ENCODE results near the gene ANO3. TPM values are rescaled to one million over a fixed set of nuclear protein-coding genes. Genes with fewer than 3 reads are reported as not detected.

Gene ANO3
- total and polyA plus RNA-seq, 8 donors: 0.18 to 0.58 TPM; not detected in 6

DNA sequence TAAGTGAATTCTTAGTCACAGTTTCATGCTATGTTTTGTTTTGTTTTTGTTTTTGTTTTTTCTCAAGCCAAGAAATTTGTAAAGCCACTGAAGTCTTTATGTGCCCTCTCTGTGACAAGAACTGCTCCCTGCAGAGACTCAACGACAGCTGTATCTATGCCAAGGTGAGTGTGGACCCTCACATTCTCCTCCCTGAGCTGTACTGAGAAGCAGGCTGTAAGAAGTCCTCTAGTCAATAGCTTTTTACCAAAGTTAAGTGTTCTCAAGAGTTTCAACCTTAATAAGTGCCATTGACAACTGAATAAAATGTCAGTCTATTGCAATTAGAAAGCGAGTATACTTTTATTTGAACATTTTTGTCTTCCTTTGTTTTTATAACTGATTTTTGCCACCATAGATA is 221.3 kb downstream of the ANO3 start:
- Histone ChIP-seq H3K9me3 (no peaks in the 10 kb centered on the region), H3K27me3 (no peaks in the 10 kb centered on the region), H3K4me3 (no peak overlapping the region), H3K27ac (no peak overlapping the region), H3K36me3 (no peaks in the 10 kb centered on the region), H3K4me1 (no peaks in the 10 kb centered on the region)
- DNase-seq: no peak
- intact Hi-C loops (cut with DNase I; ENCODE audit: low total_unique reads): no loop called here
- WGBS, 5 donors: 57 to 65% (median 62%) methylated on average over 2 of the region's 2 CpGs
- TF ChIP-seq POLR2A (IDR thresholded peaks at IDR 0.05) (no peak), POLR2AphosphoS5 (IDR thresholded peaks at IDR 0.05) (no peak), EP300 (IDR thresholded peaks at IDR 0.05) (no peak)
- TF ChIP-seq, protein P1, sequence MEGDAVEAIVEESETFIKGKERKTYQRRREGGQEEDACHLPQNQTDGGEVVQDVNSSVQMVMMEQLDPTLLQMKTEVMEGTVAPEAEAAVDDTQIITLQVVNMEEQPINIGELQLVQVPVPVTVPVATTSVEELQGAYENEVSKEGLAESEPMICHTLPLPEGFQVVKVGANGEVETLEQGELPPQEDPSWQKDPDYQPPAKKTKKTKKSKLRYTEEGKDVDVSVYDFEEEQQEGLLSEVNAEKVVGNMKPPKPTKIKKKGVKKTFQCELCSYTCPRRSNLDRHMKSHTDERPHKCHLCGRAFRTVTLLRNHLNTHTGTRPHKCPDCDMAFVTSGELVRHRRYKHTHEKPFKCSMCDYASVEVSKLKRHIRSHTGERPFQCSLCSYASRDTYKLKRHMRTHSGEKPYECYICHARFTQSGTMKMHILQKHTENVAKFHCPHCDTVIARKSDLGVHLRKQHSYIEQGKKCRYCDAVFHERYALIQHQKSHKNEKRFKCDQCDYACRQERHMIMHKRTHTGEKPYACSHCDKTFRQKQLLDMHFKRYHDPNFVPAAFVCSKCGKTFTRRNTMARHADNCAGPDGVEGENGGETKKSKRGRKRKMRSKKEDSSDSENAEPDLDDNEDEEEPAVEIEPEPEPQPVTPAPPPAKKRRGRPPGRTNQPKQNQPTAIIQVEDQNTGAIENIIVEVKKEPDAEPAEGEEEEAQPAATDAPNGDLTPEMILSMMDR (IDR thresholded peaks at IDR 0.05): no peak

DNA sequence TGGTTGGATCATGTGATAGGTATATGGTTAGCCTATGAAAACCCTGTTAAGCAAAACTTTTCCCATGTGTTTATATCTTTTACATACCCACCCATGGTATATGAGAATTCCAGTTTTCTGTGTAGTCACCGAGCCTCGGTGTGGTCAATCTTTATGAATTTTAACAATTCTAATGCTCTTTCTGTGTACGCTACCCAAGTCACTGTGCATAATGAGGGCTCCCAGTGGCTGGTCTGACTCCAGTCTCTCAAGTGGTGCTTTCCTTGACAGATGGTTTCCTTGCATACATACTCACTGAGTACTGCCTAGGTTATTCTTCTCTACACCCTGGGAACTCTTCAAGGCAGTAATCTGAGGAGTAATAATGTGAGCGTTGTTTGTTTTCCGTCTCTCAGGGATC is 222.5 kb downstream of the ANO3 start:
- Histone ChIP-seq H3K4me3 (no peak overlapping the region), H3K9me3 (no peaks in the 10 kb centered on the region), H3K27ac (no peak overlapping the region), H3K36me3 (no peaks in the 10 kb centered on the region), H3K4me1 (no peaks in the 10 kb centered on the region), H3K27me3 (no peaks in the 10 kb centered on the region)
- WGBS, 5 donors: 74 to 92% (median 76%) methylated on average over 5 of the region's 5 CpGs
- no peak for DNase-seq
- TF ChIP-seq, protein P1 (IDR thresholded peaks at IDR 0.05): no peak
- intact Hi-C loops (cut with DNase I; ENCODE audit: low total_unique reads): no loop called here

DNA sequence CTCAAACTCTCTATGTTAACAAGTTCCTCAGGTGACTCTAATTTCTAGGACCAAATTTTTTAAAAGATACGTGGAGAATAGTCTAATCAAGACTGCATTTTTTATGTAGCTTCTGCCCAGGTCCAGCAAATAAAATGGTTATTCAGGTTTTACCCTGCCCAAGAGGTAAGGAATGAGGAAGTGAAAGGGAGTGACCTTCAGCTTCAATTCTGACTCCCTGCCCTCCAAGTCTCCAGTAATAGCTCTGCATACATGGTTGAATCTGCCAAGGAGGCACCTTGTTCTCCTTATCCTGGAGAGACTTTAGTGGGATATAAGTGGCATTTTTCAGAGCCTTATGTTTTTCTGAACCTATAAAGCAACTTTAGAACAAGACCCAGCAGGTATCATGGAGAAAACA is 224.7 kb downstream of the ANO3 start:
- Histone ChIP-seq H3K4me3 (no peak overlapping the region), H3K9me3 (no peaks in the 10 kb centered on the region), H3K4me1 (no peaks in the 10 kb centered on the region), H3K27me3 (no peaks in the 10 kb centered on the region), H3K36me3 (no peaks in the 10 kb centered on the region), H3K27ac (no peak overlapping the region)
- 29 to 70% (median 53%) methylated on average over 1 of the region's 1 CpG for WGBS, 5 donors
- DNase-seq: peak in 1 of 2 donors; percentile 73
- TF ChIP-seq, protein P1 (IDR thresholded peaks at IDR 0.05): no peak
- TF ChIP-seq POLR2AphosphoS5 (IDR thresholded peaks at IDR 0.05) (no peak), POLR2A (IDR thresholded peaks at IDR 0.05) (no peak), EP300 (IDR thresholded peaks at IDR 0.05) (no peak)
- intact Hi-C loops (cut with DNase I; ENCODE audit: low total_unique reads): no loop called here

DNA sequence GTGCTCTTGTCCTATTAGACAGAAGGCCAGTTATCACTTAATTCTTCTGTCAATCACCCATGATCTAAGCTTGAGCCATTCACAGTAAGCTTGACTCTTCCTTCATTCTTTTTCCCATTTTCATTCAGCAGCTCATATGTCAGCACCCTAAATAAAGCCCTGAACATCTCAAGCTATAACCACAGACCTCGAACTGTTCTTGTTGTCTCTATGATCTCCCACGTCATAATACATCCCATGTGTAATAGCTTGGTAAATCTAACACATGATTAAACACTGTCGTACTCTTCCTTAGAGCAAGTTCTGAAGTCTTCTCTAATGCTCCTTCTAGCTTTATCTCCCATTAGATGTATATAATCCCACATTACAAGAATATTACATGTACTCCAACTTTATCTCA is 225.7 kb downstream of the ANO3 start:
- Histone ChIP-seq H3K4me3 (no peak overlapping the region), H3K36me3 (no peaks in the 10 kb centered on the region), H3K4me1 (no peaks in the 10 kb centered on the region), H3K27me3 (no peaks in the 10 kb centered on the region), H3K27ac (no peak overlapping the region), H3K9me3 (no peaks in the 10 kb centered on the region)
- TF ChIP-seq POLR2AphosphoS5 (IDR thresholded peaks at IDR 0.05): no peak
- TF ChIP-seq EP300 (IDR thresholded peaks at IDR 0.05): no peak
- TF ChIP-seq, protein P1 (IDR thresholded peaks at IDR 0.05): no peak
- no peak for TF ChIP-seq POLR2A (IDR thresholded peaks at IDR 0.05)
- intact Hi-C loops (cut with DNase I; ENCODE audit: low total_unique reads): no loop called here
- DNase-seq: no peak
- 42 to 68% (median 52%) methylated on average over 3 of the region's 3 CpGs for WGBS, 5 donors

All from stomach (tissue), 9 donors.